ENCODE measurements around the gene NLRP6.

NLRP6 gene

GRCh38 chr11:281486-282161 is 3.4 kb downstream of the NLRP6 start:
- Histone ChIP-seq H3K27ac (no peak overlapping the region), H3K9ac (no peak overlapping the region), H2AFZ (ENCODE audit: low read depth) (no peak overlapping the region), H3K4me2 (no peak overlapping the region), H3K36me3 (ENCODE audit: insufficient read depth) (no peaks in the 10 kb centered on the region), H3K79me2 (ENCODE audit: insufficient read depth, low read depth) (no peaks in the 10 kb centered on the region), H3K27me3 (ENCODE audit: insufficient read depth, low read depth) (peaks cover 20% of the 10 kb centered on the region), H3K4me1 (ENCODE audit: low read depth, poor library complexity, severe bottlenecking) (no peaks in the 10 kb centered on the region), H4K20me1 (ENCODE audit: insufficient read depth) (no peaks in the 10 kb centered on the region), H3K4me3 (IDR thresholded peaks at IDR 0.05; ENCODE audit: insufficient read depth, low read depth, low read length) (no peak overlapping the region)
- no peak for TF ChIP-seq CTCF (conservative IDR thresholded peaks at IDR 0.05; ENCODE audit: low read depth, low read length)

GRCh38 chr11:282171-282570 is 4.0 kb downstream of the NLRP6 start:
- Histone ChIP-seq H2AFZ (ENCODE audit: low read depth) (no peak overlapping the region), H3K27ac (no peak overlapping the region), H3K27me3 (ENCODE audit: insufficient read depth, low read depth) (peaks cover 20% of the 10 kb centered on the region), H3K79me2 (ENCODE audit: insufficient read depth, low read depth) (no peaks in the 10 kb centered on the region), H3K4me2 (no peak overlapping the region), H4K20me1 (ENCODE audit: insufficient read depth) (no peaks in the 10 kb centered on the region), H3K9ac (no peak overlapping the region), H3K36me3 (ENCODE audit: insufficient read depth) (no peaks in the 10 kb centered on the region), H3K4me3 (IDR thresholded peaks at IDR 0.05; ENCODE audit: insufficient read depth, low read depth, low read length) (no peak overlapping the region), H3K4me1 (ENCODE audit: low read depth, poor library complexity, severe bottlenecking) (no peaks in the 10 kb centered on the region)
- TF ChIP-seq CTCF (conservative IDR thresholded peaks at IDR 0.05; ENCODE audit: low read depth, low read length) = no peak

- no peaks in the 10 kb centered on the region for H3K79me2 ChIP-seq (ENCODE audit: insufficient read depth, low read depth)
- no peak overlapping the region for H3K4me3 ChIP-seq (IDR thresholded peaks at IDR 0.05; ENCODE audit: insufficient read depth, low read depth, low read length)
- no peak overlapping the region for H3K27ac ChIP-seq
- H3K4me1 ChIP-seq (ENCODE audit: low read depth, poor library complexity, severe bottlenecking) = no peaks in the 10 kb centered on the region
- H3K9ac ChIP-seq = no peak overlapping the region
- no peak overlapping the region for H2AFZ ChIP-seq (ENCODE audit: low read depth)
- H3K27me3 ChIP-seq (ENCODE audit: insufficient read depth, low read depth) = peaks cover 24% of the 10 kb centered on the region
- H4K20me1 ChIP-seq (ENCODE audit: insufficient read depth) = no peaks in the 10 kb centered on the region
- no peak for TF ChIP-seq CTCF (conservative IDR thresholded peaks at IDR 0.05; ENCODE audit: low read depth, low read length)
- H3K36me3 ChIP-seq (ENCODE audit: insufficient read depth) = no peaks in the 10 kb centered on the region
- H3K4me2 ChIP-seq = no peak overlapping the region
Measured at GRCh38 chr11:282630-283360, 4.6 kb downstream of the NLRP6 start.

- Histone ChIP-seq H3K27me3 (ENCODE audit: insufficient read depth, low read depth) (peaks cover 31% of the 10 kb centered on the region), H3K4me3 (IDR thresholded peaks at IDR 0.05; ENCODE audit: insufficient read depth, low read depth, low read length) (no peak overlapping the region), H4K20me1 (ENCODE audit: insufficient read depth) (no peaks in the 10 kb centered on the region), H3K79me2 (ENCODE audit: insufficient read depth, low read depth) (no peaks in the 10 kb centered on the region), H3K4me1 (ENCODE audit: low read depth, poor library complexity, severe bottlenecking) (no peaks in the 10 kb centered on the region), H3K9ac (no peak overlapping the region), H2AFZ (ENCODE audit: low read depth) (no peak overlapping the region), H3K27ac (no peak overlapping the region), H3K4me2 (no peak overlapping the region), H3K36me3 (ENCODE audit: insufficient read depth) (no peaks in the 10 kb centered on the region)
- TF ChIP-seq CTCF (conservative IDR thresholded peaks at IDR 0.05; ENCODE audit: low read depth, low read length) = no peak
Measured at GRCh38 chr11:283405-284104, 5.3 kb downstream of the NLRP6 start.
